ENCODE measurements around the gene NRARP.
A peak's percentile ranks its signal among the peaks of the same experiment; 100 is the strongest.

NRARP gene

DNA sequence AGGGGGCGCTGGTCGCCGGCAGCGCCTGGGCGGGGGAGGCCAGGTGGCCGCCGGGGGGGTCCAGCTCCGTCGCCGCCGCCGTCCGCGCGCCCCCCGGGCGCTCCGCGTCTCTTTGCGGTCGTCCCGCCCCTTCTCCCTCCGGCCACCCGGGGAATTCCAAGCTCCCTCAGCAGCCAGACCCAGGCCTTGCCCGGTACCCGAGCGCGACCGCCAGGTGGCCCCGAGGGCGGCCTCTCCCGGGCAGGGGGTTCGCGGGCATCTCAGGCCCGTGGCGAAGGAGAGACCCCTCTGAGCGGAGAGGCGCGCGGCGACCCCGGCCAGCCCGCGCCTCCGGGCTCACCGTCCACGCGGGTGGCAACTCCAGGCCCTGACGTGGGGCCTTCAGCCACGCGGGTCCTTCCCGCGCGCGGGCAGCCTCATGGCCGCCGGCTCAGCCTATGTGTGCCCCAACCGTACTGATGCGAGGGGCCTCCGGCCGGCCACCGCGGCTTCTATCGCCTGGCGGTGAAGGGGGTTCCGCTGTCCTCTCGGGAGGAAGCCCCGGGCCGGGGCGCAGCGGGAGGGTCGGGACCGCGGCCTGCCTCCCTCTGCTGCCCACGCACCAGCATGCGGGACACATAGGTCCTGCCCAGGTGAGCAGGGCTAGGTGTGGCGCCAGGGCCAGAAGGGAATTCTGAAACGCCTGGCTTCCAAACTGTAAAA, 529 bp upstream of the NRARP start (continued):
- TF ChIP-seq, protein P1, sequence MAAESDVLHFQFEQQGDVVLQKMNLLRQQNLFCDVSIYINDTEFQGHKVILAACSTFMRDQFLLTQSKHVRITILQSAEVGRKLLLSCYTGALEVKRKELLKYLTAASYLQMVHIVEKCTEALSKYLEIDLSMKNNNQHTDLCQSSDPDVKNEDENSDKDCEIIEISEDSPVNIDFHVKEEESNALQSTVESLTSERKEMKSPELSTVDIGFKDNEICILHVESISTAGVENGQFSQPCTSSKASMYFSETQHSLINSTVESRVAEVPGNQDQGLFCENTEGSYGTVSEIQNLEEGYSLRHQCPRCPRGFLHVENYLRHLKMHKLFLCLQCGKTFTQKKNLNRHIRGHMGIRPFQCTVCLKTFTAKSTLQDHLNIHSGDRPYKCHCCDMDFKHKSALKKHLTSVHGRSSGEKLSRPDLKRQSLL (tag by site-specific recombination; IDR thresholded peaks at IDR 0.05) = no peak
- TF ChIP-seq ZFP69B (tag by site-specific recombination; IDR thresholded peaks at IDR 0.05) = no peak
- TF ChIP-seq ZBTB8A (tag by site-specific recombination; IDR thresholded peaks at IDR 0.05) = peak; percentile 75
- peak; percentile 46; the same call in 1 of the 2 replicates for TF ChIP-seq ZBTB48 (tag by site-specific recombination; IDR thresholded peaks at IDR 0.05)
- no peak for TF ChIP-seq FEZF1 (tag by site-specific recombination; IDR thresholded peaks at IDR 0.05)
- 0 out of 2 replicates have a peak, but pooled peaks have one; percentile 31 for TF ChIP-seq ZFP37 (tag by site-specific recombination; IDR thresholded peaks at IDR 0.05)
- TF ChIP-seq, protein P2, sequence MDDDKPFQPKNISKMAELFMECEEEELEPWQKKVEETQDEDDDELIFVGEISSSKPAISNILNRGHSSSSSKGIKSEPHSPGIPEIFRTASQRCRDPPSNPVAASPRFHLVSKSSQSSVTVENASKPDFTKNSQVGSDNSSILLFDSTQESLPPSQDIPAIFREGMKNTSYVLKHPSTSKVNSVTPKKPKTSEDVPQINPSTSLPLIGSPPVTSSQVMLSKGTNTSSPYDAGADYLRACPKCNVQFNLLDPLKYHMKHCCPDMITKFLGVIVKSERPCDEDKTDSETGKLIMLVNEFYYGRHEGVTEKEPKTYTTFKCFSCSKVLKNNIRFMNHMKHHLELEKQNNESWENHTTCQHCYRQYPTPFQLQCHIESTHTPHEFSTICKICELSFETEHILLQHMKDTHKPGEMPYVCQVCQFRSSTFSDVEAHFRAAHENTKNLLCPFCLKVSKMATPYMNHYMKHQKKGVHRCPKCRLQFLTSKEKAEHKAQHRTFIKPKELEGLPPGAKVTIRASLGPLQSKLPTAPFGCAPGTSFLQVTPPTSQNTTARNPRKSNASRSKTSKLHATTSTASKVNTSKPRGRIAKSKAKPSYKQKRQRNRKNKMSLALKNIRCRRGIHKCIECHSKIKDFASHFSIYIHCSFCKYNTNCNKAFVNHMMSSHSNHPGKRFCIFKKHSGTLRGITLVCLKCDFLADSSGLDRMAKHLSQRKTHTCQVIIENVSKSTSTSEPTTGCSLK (tag by site-specific recombination; IDR thresholded peaks at IDR 0.05) = no peak
- peak; percentile 81 for TF ChIP-seq ZNF341 (tag by site-specific recombination; IDR thresholded peaks at IDR 0.05; ENCODE audit: low read depth)
- TF ChIP-seq ZNF155 (tag by site-specific recombination; IDR thresholded peaks at IDR 0.05) = no peak
- TF ChIP-seq ZBTB21 (tag by site-specific recombination; IDR thresholded peaks at IDR 0.05) = no peak
- peak; percentile 60 for TF ChIP-seq ZIC2 (tag by site-specific recombination; IDR thresholded peaks at IDR 0.05)
- TF ChIP-seq, protein P3, sequence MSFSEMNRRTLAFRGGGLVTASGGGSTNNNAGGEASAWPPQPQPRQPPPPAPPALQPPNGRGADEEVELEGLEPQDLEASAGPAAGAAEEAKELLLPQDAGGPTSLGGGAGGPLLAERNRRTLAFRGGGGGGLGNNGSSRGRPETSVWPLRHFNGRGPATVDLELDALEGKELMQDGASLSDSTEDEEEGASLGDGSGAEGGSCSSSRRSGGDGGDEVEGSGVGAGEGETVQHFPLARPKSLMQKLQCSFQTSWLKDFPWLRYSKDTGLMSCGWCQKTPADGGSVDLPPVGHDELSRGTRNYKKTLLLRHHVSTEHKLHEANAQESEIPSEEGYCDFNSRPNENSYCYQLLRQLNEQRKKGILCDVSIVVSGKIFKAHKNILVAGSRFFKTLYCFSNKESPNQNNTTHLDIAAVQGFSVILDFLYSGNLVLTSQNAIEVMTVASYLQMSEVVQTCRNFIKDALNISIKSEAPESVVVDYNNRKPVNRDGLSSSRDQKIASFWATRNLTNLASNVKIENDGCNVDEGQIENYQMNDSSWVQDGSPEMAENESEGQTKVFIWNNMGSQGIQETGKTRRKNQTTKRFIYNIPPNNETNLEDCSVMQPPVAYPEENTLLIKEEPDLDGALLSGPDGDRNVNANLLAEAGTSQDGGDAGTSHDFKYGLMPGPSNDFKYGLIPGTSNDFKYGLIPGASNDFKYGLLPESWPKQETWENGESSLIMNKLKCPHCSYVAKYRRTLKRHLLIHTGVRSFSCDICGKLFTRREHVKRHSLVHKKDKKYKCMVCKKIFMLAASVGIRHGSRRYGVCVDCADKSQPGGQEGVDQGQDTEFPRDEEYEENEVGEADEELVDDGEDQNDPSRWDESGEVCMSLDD (tag by site-specific recombination; IDR thresholded peaks at IDR 0.05) = 0 out of 2 replicates have a peak, but pooled peaks have one; percentile 29
- TF ChIP-seq KLF10 (tag by site-specific recombination; IDR thresholded peaks at IDR 0.05) = peak; percentile 63; the same call in 1 of the 2 replicates
- TF ChIP-seq, protein P4, sequence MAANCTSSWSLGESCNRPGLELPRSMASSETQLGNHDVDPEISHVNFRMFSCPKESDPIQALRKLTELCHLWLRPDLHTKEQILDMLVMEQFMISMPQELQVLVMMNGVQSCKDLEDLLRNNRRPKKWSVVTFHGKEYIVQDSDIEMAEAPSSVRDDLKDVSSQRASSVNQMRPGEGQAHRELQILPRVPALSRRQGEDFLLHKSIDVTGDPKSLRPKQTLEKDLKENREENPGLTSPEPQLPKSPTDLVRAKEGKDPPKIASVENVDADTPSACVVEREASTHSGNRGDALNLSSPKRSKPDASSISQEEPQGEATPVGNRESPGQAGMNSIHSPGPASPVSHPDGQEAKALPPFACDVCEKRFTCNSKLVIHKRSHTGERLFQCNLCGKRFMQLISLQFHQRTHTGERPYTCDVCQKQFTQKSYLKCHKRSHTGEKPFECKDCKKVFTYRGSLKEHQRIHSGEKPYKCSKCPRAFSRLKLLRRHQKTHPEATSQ (tag by site-specific recombination; IDR thresholded peaks at IDR 0.05) = peak; percentile 34; the same call in 1 of the 2 replicates
- TF ChIP-seq, protein P5, sequence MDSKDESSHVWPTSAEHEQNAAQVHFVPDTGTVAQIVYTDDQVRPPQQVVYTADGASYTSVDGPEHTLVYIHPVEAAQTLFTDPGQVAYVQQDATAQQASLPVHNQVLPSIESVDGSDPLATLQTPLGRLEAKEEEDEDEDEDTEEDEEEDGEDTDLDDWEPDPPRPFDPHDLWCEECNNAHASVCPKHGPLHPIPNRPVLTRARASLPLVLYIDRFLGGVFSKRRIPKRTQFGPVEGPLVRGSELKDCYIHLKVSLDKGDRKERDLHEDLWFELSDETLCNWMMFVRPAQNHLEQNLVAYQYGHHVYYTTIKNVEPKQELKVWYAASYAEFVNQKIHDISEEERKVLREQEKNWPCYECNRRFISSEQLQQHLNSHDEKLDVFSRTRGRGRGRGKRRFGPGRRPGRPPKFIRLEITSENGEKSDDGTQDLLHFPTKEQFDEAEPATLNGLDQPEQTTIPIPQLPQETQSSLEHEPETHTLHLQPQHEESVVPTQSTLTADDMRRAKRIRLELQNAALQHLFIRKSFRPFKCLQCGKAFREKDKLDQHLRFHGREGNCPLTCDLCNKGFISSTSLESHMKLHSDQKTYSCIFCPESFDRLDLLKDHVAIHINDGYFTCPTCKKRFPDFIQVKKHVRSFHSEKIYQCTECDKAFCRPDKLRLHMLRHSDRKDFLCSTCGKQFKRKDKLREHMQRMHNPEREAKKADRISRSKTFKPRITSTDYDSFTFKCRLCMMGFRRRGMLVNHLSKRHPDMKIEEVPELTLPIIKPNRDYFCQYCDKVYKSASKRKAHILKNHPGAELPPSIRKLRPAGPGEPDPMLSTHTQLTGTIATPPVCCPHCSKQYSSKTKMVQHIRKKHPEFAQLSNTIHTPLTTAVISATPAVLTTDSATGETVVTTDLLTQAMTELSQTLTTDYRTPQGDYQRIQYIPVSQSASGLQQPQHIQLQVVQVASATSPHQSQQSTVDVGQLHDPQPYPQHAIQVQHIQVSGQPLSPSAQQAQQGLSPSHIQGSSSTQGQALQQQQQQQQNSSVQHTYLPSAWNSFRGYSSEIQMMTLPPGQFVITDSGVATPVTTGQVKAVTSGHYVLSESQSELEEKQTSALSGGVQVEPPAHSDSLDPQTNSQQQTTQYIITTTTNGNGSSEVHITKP (tag by site-specific recombination; IDR thresholded peaks at IDR 0.05) = peak; percentile 55
- TF ChIP-seq ZNF157 (tag by site-specific recombination; IDR thresholded peaks at IDR 0.05) = no peak
- peak; percentile 20; the same call in 1 of the 2 replicates for TF ChIP-seq ZNF596 (tag by site-specific recombination; IDR thresholded peaks at IDR 0.05)
- TF ChIP-seq, protein P6, sequence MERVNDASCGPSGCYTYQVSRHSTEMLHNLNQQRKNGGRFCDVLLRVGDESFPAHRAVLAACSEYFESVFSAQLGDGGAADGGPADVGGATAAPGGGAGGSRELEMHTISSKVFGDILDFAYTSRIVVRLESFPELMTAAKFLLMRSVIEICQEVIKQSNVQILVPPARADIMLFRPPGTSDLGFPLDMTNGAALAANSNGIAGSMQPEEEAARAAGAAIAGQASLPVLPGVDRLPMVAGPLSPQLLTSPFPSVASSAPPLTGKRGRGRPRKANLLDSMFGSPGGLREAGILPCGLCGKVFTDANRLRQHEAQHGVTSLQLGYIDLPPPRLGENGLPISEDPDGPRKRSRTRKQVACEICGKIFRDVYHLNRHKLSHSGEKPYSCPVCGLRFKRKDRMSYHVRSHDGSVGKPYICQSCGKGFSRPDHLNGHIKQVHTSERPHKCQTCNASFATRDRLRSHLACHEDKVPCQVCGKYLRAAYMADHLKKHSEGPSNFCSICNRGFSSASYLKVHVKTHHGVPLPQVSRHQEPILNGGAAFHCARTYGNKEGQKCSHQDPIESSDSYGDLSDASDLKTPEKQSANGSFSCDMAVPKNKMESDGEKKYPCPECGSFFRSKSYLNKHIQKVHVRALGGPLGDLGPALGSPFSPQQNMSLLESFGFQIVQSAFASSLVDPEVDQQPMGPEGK (tag by site-specific recombination; IDR thresholded peaks at IDR 0.05) = peak; percentile 74
- TF ChIP-seq ZNF423 (tag by site-specific recombination; IDR thresholded peaks at IDR 0.05) = peak; percentile 11
- TF ChIP-seq, protein P7, sequence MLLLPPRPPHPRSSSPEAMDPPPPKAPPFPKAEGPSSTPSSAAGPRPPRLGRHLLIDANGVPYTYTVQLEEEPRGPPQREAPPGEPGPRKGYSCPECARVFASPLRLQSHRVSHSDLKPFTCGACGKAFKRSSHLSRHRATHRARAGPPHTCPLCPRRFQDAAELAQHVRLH (tag by site-specific recombination; IDR thresholded peaks at IDR 0.05) = peak; percentile 19; the same call in 1 of the 2 replicates
- TF ChIP-seq YY2 (tag by site-specific recombination; IDR thresholded peaks at IDR 0.05) = peak; percentile 44; the same call in 1 of the 2 replicates
- no peak for TF ChIP-seq ZNF626 (tag by site-specific recombination; IDR thresholded peaks at IDR 0.05)
- TF ChIP-seq HOXD13 (CRISPR knock-in tag; IDR thresholded peaks at IDR 0.05; ENCODE audit: borderline replicate concordance) = no peak
- TF ChIP-seq ZNF302 (tag by site-specific recombination; IDR thresholded peaks at IDR 0.05; ENCODE audit: low read depth) = no peak
- peak; percentile 85 for TF ChIP-seq GLIS2 (tag by site-specific recombination; IDR thresholded peaks at IDR 0.05)
